SU-DHL-6 (cell line): Measurements from ENCODE around the gene PMM2.
"Not testable (repeated sequence)": the region's sequence is repeated elsewhere in the genome, so short reads cannot be mapped to it uniquely, and the experiment has no call there.

Experiments
- H2AFZ ChIP-seq: fragments of 200-600 bp; sonication (generic); 2 replicates; pipeline ENCODE4 v1.6.1; 2014; ENCODE audit warnings: low read depth, mild to moderate bottlenecking, moderate library complexity, mixed read lengths, antibody characterized with exemption, low read length; ENCODE audit not compliant: severe bottlenecking
- H3F3A ChIP-seq: fragments of 200-600 bp; shearing (Covaris generic); 2 replicates; pipeline ENCODE4 v1.6.0; 2016; ENCODE audit warnings: antibody characterized with exemption, mild to moderate bottlenecking; ENCODE audit not compliant: insufficient read depth
- H3K27ac ChIP-seq: fragments of 200-600 bp; sonication (generic); 2 replicates; pipeline ENCODE4 v1.5.1; 2016; ENCODE audit warnings: low read depth, mild to moderate bottlenecking, low read length, moderate library complexity, mixed read lengths
- H3K27me3 ChIP-seq: fragments of 200-600 bp; sonication (generic), shearing (Covaris generic); 2 replicates; pipeline ENCODE4 v1.6.0; 2014; ENCODE audit warnings: mild to moderate bottlenecking, low read length
- H3K36me3 ChIP-seq: fragments of 200-600 bp; sonication (generic); 2 replicates; pipeline ENCODE4 v1.6.1; 2014; ENCODE audit warnings: mild to moderate bottlenecking, low read length, mixed read lengths
- H3K4me2 ChIP-seq: fragments of 300-600, 200-600 bp; shearing (Covaris generic), sonication (generic); 2 replicates; pipeline ENCODE4 v1.6.0; 2014; ENCODE audit warnings: low read length, low read depth, mild to moderate bottlenecking; ENCODE audit not compliant: poor library complexity, severe bottlenecking
- H3K4me3 ChIP-seq: fragments of 200-600 bp; sonication (generic); 2 replicates; pipeline ENCODE4 v1.5.1; 2014; ENCODE audit warnings: antibody characterized with exemption, low read length, mild to moderate bottlenecking, mixed read lengths; ENCODE audit not compliant: insufficient read depth, poor library complexity, severe bottlenecking
- H3K79me2 ChIP-seq: fragments of 200-600 bp; sonication (generic); 2 replicates; pipeline ENCODE4 v1.6.1; 2014; ENCODE audit warnings: mild to moderate bottlenecking, low read length, moderate library complexity; ENCODE audit not compliant: insufficient read depth
- H3K9ac ChIP-seq: fragments of 200-600 bp; sonication (generic); 2 replicates; pipeline ENCODE4 v1.7.0; 2014; ENCODE audit warnings: mild to moderate bottlenecking, low read length
- H3K9me2 ChIP-seq: fragments of 200-600 bp; sonication (generic); replicated peaks from 2 replicates; pipeline ENCODE4 v1.6.1; 2014; ENCODE audit warnings: low read length; ENCODE audit not compliant: insufficient read depth
- H3K9me3 ChIP-seq: fragments of 200-600 bp; sonication (generic); 2 replicates; pipeline ENCODE4 v1.6.1; 2014; ENCODE audit warnings: low read length, mixed read lengths; ENCODE audit not compliant: insufficient read depth
- H4K20me1 ChIP-seq: fragments of 200-600 bp; sonication (generic); 2 replicates; pipeline ENCODE4 v1.6.1; 2014; ENCODE audit warnings: low read depth, mild to moderate bottlenecking, antibody characterized with exemption, low read length, moderate library complexity, mixed read lengths
- CTCF ChIP-seq: fragments of 200-600 bp; sonication (generic); IDR thresholded peaks from one replicate; pipeline ENCODE4 v1.5.1; 2017; ENCODE audit warnings: antibody characterized with exemption, mild to moderate bottlenecking, low read length, moderate library complexity; ENCODE audit not compliant: insufficient read depth, poor library complexity, severe bottlenecking
- EZH2phosphoT487 ChIP-seq: fragments of 200-600 bp; sonication (generic), shearing (Covaris generic); conservative IDR thresholded peaks from 2 replicates; pipeline ENCODE4 v1.6.1; 2018; ENCODE audit warnings: mild to moderate bottlenecking, antibody characterized with exemption, low read length, moderate library complexity, mixed read lengths

Gene PMM2

GRCh38 chr16:8874388-8874787 is 76.7 kb downstream of the PMM2 start:
- Histone ChIP-seq H3K4me2 (no peak overlapping the region), H3K9me2 (no peaks in the 10 kb centered on the region), H3K9me3 (no peaks in the 10 kb centered on the region), H3K4me3 (no peak overlapping the region), H4K20me1 (no peaks in the 10 kb centered on the region), H3K36me3 (no peaks in the 10 kb centered on the region), H3K9ac (no peak overlapping the region), H3K27me3 (no peaks in the 10 kb centered on the region), H3K79me2 (no peaks in the 10 kb centered on the region), H2AFZ (no peak overlapping the region), H3K27ac (no peak overlapping the region), H3F3A (0 out of 2 replicates have a peak, but pooled peaks cover 4% of the 10 kb centered on the region)
- TF ChIP-seq CTCF, result no peak
- TF ChIP-seq EZH2phosphoT487, result no peak

GRCh38 chr16:8875317-8875716 is 77.7 kb downstream of the PMM2 start:
- not testable (repeated sequence) for H4K20me1 ChIP-seq, H3K27ac ChIP-seq, H3K36me3 ChIP-seq, H2AFZ ChIP-seq, H3K4me3 ChIP-seq, H3K4me2 ChIP-seq, H3K79me2 ChIP-seq, H3K9me3 ChIP-seq, H3K9me2 ChIP-seq, H3K27me3 ChIP-seq, H3F3A ChIP-seq, H3K9ac ChIP-seq

- H3K27ac ChIP-seq, result no peak overlapping the region
- H3K9me2 ChIP-seq, result no peaks in the 10 kb centered on the region
- H3K36me3 ChIP-seq, result no peaks in the 10 kb centered on the region
- no peak overlapping the region for H3K4me2 ChIP-seq
- H3K27me3 ChIP-seq, result no peaks in the 10 kb centered on the region
- TF ChIP-seq EZH2phosphoT487, result no peak
- TF ChIP-seq CTCF, result no peak
- no peaks in the 10 kb centered on the region for H4K20me1 ChIP-seq
- no peak overlapping the region for H3K4me3 ChIP-seq
- H3K79me2 ChIP-seq, result no peaks in the 10 kb centered on the region
- no peak overlapping the region for H3K9ac ChIP-seq
- no peaks in the 10 kb centered on the region for H3F3A ChIP-seq
- H2AFZ ChIP-seq, result no peak overlapping the region
- no peaks in the 10 kb centered on the region for H3K9me3 ChIP-seq
Observed at GRCh38 chr16:8877894-8878522, 80.4 kb downstream of the PMM2 start.

- Histone ChIP-seq H2AFZ (no peak overlapping the region), H3K9me2 (no peaks in the 10 kb centered on the region), H3K9ac (no peak overlapping the region), H3K9me3 (no peaks in the 10 kb centered on the region), H4K20me1 (no peaks in the 10 kb centered on the region), H3F3A (no peaks in the 10 kb centered on the region), H3K27me3 (no peaks in the 10 kb centered on the region), H3K36me3 (no peaks in the 10 kb centered on the region), H3K79me2 (no peaks in the 10 kb centered on the region), H3K4me2 (no peak overlapping the region), H3K4me3 (no peak overlapping the region), H3K27ac (no peak overlapping the region)
- TF ChIP-seq EZH2phosphoT487, result no peak
- no peak for TF ChIP-seq CTCF
Observed at GRCh38 chr16:8878523-8878911, 80.9 kb downstream of the PMM2 start.
